HCT116 (cell line): ENCODE results near the gene SUSD4.

ENCODE experiments used
- EZH2 ChIP-seq: fragments of 200-600 bp; sonication (generic); IDR thresholded peaks from 2 replicates; pipeline ENCODE4 v1.6.1; 2017; ENCODE audit warnings: antibody characterized with exemption, mixed run types
- YY1 ChIP-seq: IDR thresholded peaks from 2 replicates; pipeline ENCODE4 v1.6.1; 2011; ENCODE audit warnings: low read length, low read depth, moderate library complexity, mild to moderate bottlenecking; ENCODE audit not compliant: insufficient replicate concordance; ENCODE audit errors: extremely low read depth

DNA sequence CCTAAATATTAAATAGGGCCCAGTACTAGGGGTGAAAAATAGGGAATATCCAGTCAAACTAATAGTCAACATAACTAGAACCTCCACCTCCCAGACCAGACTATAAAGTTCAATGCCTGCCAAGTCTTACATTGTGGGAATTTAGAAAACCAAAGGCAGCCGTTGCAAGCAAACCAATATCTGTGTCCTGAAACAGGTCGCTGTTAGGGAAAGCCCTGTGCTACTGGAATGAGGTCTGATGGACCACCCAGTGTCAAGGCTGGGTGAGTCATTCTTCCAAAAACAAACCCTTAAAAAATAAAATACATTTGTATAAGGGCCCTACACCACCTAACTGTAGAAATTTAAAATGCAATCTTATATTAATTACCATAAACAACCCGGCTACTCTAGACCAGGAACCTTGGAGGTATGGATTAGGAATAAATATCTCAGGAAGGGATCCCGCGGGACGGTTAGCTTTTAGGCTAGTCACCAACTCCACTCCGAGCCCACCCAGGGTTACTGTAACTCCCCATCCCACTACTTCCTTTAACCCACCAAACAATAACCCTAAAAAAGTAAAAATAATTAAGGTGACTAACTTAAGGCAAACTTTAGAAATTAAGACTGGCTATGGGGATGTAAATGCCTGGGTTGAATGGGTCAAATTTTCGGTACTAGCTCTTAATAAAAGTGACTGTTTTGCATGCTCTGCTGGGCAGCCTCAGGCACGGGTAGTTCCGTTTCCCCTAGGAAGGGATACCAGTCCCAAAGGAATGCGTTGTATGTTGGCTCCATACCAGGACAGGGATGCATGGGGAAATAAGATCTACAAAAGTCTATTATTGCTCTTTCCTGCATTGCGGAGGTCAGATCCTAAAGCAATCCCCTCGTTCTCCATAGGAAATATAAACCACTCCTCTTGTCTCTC, 155.6 kb downstream of the SUSD4 start:
- TF ChIP-seq EZH2 (no peak), YY1 (no peak)
